K562 (cell line): Measurements from ENCODE around the gene TRIM65. TPM values are rescaled to one million over a fixed set of nuclear protein-coding genes. Genes with fewer than 3 reads are reported as not detected.
A peak's percentile ranks its signal among the peaks of the same experiment; 100 is the strongest.

Experiments
- CHD2 ChIP-seq: IDR thresholded peaks from 2 replicates; pipeline ENCODE4 v1.6.1; 2011; ENCODE audit warnings: low read depth, low read length
- ERF ChIP-seq: fragments of 450-650 bp; formaldehyde crosslinking; IDR thresholded peaks from 2 replicates; pipeline ENCODE4 v1.4.0; 2020; ENCODE audit warnings: mild to moderate bottlenecking, mixed read lengths
- GTF2F1 ChIP-seq: IDR thresholded peaks from 2 replicates; pipeline ENCODE4 v1.6.1; 2011; ENCODE audit warnings: low read depth, low read length, improper control_type of control experiment
- HDAC2 ChIP-seq: fragments of 450-650 bp; IDR thresholded peaks from 2 replicates; pipeline ENCODE4 v1.6.1; 2016; ENCODE audit warnings: mild to moderate bottlenecking
- HSF4 ChIP-seq: fragments of 250-450 bp; sonication (Bioruptor Pico); IDR thresholded peaks from 2 replicates; pipeline ENCODE4 v2.1.2; 2022; ENCODE audit warnings: mild to moderate bottlenecking, moderate library complexity, borderline replicate concordance
- KAT8 ChIP-seq: fragments of 450-650 bp; IDR thresholded peaks from 2 replicates; pipeline ENCODE4 v1.6.1; 2016; ENCODE audit warnings: low read depth, mild to moderate bottlenecking
- MTA1 ChIP-seq: fragments of 450-650 bp; IDR thresholded peaks from 2 replicates; pipeline ENCODE4 v1.6.1; 2017; ENCODE audit warnings: borderline replicate concordance
- PCBP2 ChIP-seq: fragments of 200-400 bp; formaldehyde crosslinking; IDR thresholded peaks from 2 replicates; pipeline ENCODE4 v1.6.1; 2018; ENCODE audit warnings: low read length, low read depth, mild to moderate bottlenecking, moderate library complexity; ENCODE audit not compliant: poor library complexity, severe bottlenecking
- PTTG1 ChIP-seq: fragments of 450-650 bp; IDR thresholded peaks from 2 replicates; pipeline ENCODE4 v1.6.1; 2016; ENCODE audit warnings: low read depth, mild to moderate bottlenecking, missing genetic modification characterization, missing compliant biosample characterization
- RBFOX2 ChIP-seq: fragments of 200-400 bp; formaldehyde crosslinking; IDR thresholded peaks from 2 replicates; pipeline ENCODE4 v1.6.1; 2017; ENCODE audit warnings: low read depth, mild to moderate bottlenecking, low read length, moderate library complexity
- RCOR1 ChIP-seq, 2 experiments: IDR thresholded peaks; 2 replicates each; pipeline ENCODE4 v1.6.1; 2012; ENCODE audit warnings: low read depth in 2 of 2, low read length in 2 of 2, borderline replicate concordance in 1 of 2, improper control_type of control experiment in 1 of 2
- ZBTB34 ChIP-seq: fragments of 250-450 bp; sonication (Bioruptor Pico); IDR thresholded peaks from 2 replicates; pipeline ENCODE4 v1.8.0; 2021; ENCODE audit warnings: mild to moderate bottlenecking, moderate library complexity
- ZNF280A ChIP-seq: fragments of 450-650 bp; IDR thresholded peaks from 2 replicates; pipeline ENCODE4 v1.6.1; 2018; ENCODE audit warnings: mild to moderate bottlenecking, low read depth; ENCODE audit not compliant: partially characterized antibody
- ZNF282 ChIP-seq: sonication (generic); formaldehyde crosslinking; IDR thresholded peaks from 2 replicates; pipeline ENCODE4 v1.8.1; 2023; ENCODE audit warnings: missing genetic modification reagents
- ZNF316 ChIP-seq: fragments of 450-650 bp; IDR thresholded peaks from 2 replicates; pipeline ENCODE4 v1.6.1; 2016
- ZNF717 ChIP-seq: fragments of 250-450 bp; sonication (Bioruptor Pico); IDR thresholded peaks from 2 replicates; pipeline ENCODE4 v1.5.0; 2021
- ZNF77 ChIP-seq: fragments of 250-450 bp; sonication (Bioruptor Pico); IDR thresholded peaks from 2 replicates; pipeline ENCODE4 v1.5.0; 2020
- polyA plus RNA-seq, 8 experiments: library from polyadenylated mRNA; depleted of rRNA in 4 of 8; stranded (reverse) in 5 of 8; unstranded in 3 of 8; fragments of >200 nt; fragmentation: Nextera tagmentation in 2 of 8; fragmentation: Illumina TruSeq in 1 of 8; extraction: Ambion mirVana in 2 of 8; extraction: Trizol in 1 of 8; gene quantifications; 2 replicates each; pipeline versions ENCODE4 v1.2.1 to v1.2.3, GENCODE V29; 2011 to 2014; ENCODE audit warnings: inconsistent platforms in 1 of 8, missing spikeins in 1 of 8
- total RNA-seq, 7 experiments: library from RNA; depleted of rRNA in 6 of 7; stranded (reverse); fragments of >200 nt in 6 of 7; fragmentation: Illumina TruSeq in 2 of 7; extraction: Trizol in 2 of 7; gene quantifications; 2 replicates each; pipeline versions ENCODE4 v1.2.1 to v1.2.3, GENCODE V29; 2011 to 2021; ENCODE audit warnings: low replicate concordance in 1 of 7
- TF ChIP-seq, protein P1 (sequence below): fragments of 450-650 bp; IDR thresholded peaks from 2 replicates; pipeline ENCODE4 v1.6.1; 2014; ENCODE audit warnings: low read depth, mild to moderate bottlenecking, moderate library complexity, borderline replicate concordance
- TF ChIP-seq, protein P2 (sequence below): sonication (generic); formaldehyde crosslinking; IDR thresholded peaks from 2 replicates; pipeline ENCODE4 v1.9.0; 2022; ENCODE audit warnings: mild to moderate bottlenecking, missing genetic modification reagents
- TF ChIP-seq, protein P3 (sequence below): fragments of 250-450 bp; sonication (Bioruptor Pico); IDR thresholded peaks from 2 replicates; pipeline ENCODE4 v1.4.0; 2020; ENCODE audit warnings: mild to moderate bottlenecking, moderate library complexity, borderline replicate concordance

Gene TRIM65
- total and polyA plus RNA-seq, 9 of the 15 experiments (the other 6 are each of a cell fraction or from before 2014, with no cell fraction given), result 2.8 to 45.7 (median 22.9) TPM

- TF ChIP-seq ZNF280A (no peak), MTA1 (no peak), ZNF717 (no peak), ZNF316 (no peak), RCOR1 (IDR thresholded peaks at IDR 0.05; ENCODE audit: borderline replicate concordance in 1 of 2, low read depth in 2 of 2, low read length in 2 of 2) (peak in 1 of 2 experiments; percentile 79; a peak in 2 of 4 replicates), CHD2 (no peak), GTF2F1 (no peak), KAT8 (no peak), PCBP2 (no peak), ZNF77 (no peak), PTTG1 (tag) (no peak), ZBTB34 (CRISPR knock-in tag) (no peak), HDAC2 (peak; percentile 47; the same call in 1 of the 2 replicates), HSF4 (CRISPR knock-in tag) (no peak), ZNF282 (CRISPR knock-in tag) (peak; percentile 68; the same call in 1 of the 2 replicates), ERF (CRISPR knock-in tag) (0 out of 2 replicates have a peak, but pooled peaks have one; percentile 73), RBFOX2 (peak; percentile 86)
- TF ChIP-seq, protein P1, sequence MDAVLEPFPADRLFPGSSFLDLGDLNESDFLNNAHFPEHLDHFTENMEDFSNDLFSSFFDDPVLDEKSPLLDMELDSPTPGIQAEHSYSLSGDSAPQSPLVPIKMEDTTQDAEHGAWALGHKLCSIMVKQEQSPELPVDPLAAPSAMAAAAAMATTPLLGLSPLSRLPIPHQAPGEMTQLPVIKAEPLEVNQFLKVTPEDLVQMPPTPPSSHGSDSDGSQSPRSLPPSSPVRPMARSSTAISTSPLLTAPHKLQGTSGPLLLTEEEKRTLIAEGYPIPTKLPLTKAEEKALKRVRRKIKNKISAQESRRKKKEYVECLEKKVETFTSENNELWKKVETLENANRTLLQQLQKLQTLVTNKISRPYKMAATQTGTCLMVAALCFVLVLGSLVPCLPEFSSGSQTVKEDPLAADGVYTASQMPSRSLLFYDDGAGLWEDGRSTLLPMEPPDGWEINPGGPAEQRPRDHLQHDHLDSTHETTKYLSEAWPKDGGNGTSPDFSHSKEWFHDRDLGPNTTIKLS, result peak; percentile 53; the same call in 1 of the 2 replicates
- TF ChIP-seq, protein P2, sequence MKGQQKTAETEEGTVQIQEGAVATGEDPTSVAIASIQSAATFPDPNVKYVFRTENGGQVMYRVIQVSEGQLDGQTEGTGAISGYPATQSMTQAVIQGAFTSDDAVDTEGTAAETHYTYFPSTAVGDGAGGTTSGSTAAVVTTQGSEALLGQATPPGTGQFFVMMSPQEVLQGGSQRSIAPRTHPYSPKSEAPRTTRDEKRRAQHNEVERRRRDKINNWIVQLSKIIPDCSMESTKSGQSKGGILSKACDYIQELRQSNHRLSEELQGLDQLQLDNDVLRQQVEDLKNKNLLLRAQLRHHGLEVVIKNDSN, result no peak
- TF ChIP-seq, protein P3, sequence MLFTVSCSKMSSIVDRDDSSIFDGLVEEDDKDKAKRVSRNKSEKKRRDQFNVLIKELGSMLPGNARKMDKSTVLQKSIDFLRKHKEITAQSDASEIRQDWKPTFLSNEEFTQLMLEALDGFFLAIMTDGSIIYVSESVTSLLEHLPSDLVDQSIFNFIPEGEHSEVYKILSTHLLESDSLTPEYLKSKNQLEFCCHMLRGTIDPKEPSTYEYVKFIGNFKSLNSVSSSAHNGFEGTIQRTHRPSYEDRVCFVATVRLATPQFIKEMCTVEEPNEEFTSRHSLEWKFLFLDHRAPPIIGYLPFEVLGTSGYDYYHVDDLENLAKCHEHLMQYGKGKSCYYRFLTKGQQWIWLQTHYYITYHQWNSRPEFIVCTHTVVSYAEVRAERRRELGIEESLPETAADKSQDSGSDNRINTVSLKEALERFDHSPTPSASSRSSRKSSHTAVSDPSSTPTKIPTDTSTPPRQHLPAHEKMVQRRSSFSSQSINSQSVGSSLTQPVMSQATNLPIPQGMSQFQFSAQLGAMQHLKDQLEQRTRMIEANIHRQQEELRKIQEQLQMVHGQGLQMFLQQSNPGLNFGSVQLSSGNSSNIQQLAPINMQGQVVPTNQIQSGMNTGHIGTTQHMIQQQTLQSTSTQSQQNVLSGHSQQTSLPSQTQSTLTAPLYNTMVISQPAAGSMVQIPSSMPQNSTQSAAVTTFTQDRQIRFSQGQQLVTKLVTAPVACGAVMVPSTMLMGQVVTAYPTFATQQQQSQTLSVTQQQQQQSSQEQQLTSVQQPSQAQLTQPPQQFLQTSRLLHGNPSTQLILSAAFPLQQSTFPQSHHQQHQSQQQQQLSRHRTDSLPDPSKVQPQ, result no peak
Measured at GRCh38 chr17:75904749-75905521, 8.2 kb upstream of the TRIM65 start, which contains the start of gene MRPL38 (continued).
